IMR-90 (cell line): ENCODE results near the gene TMEM38B.

Experiments used
- BHLHE40 ChIP-seq: fragments of 150-350 bp; IDR thresholded peaks from 2 replicates; pipeline ENCODE4 v1.6.1; 2016; ENCODE audit warnings: mild to moderate bottlenecking, low read depth, low read length
- CEBPB ChIP-seq: IDR thresholded peaks from 2 replicates; pipeline ENCODE4 v1.6.1; 2012; ENCODE audit warnings: low read depth, low read length, improper control_type of control experiment
- CTCF ChIP-seq: conservative IDR thresholded peaks from 2 replicates; pipeline ENCODE4 v1.5.1; 2012; ENCODE audit warnings: mild to moderate bottlenecking, low read depth, low read length, improper control_type of control experiment
- MAFK ChIP-seq: IDR thresholded peaks from 2 replicates; pipeline ENCODE4 v1.6.1; 2012; ENCODE audit warnings: low read depth, low read length, improper control_type of control experiment
- NFE2L2 ChIP-seq: fragments of 150-350 bp; IDR thresholded peaks from 2 replicates; pipeline ENCODE4 v1.6.1; 2016; ENCODE audit warnings: low read depth, mild to moderate bottlenecking, low read length
- POLR2A ChIP-seq: IDR thresholded peaks from 2 replicates; pipeline ENCODE4 v1.6.1; 2012; ENCODE audit warnings: mild to moderate bottlenecking, low read depth, low read length
- RAD21 ChIP-seq: IDR thresholded peaks from 2 replicates; pipeline ENCODE4 v1.6.1; 2012; ENCODE audit warnings: low read length, improper control_type of control experiment
- RFX5 ChIP-seq: IDR thresholded peaks from 2 replicates; pipeline ENCODE4 v1.8.0; 2012; ENCODE audit warnings: low read depth, mild to moderate bottlenecking, low read length, moderate library complexity
- SMC3 ChIP-seq: fragments of 150-350 bp; IDR thresholded peaks from 2 replicates; pipeline ENCODE4 v1.6.1; 2016; ENCODE audit warnings: low read depth, mild to moderate bottlenecking, antibody characterized with exemption, low read length, moderate library complexity

- TF ChIP-seq POLR2A (no peak), RFX5 (no peak), SMC3 (no peak), RAD21 (no peak), CTCF (no peak), CEBPB (no peak), BHLHE40 (no peak), MAFK (no peak), NFE2L2 (no peak)
Measured at GRCh38 chr9:105662184-105663104, 31.9 kb upstream of the TMEM38B start, which contains the start of gene TAL2.
